NCI-H82 treated with DMSO at 0.1 percent for 48 hours (cell line): ENCODE results near the gene CCDC73.
"Not testable (repeated sequence)": the region's sequence is repeated elsewhere in the genome, so short reads cannot be mapped to it uniquely, and the experiment has no call there.

Experiments used
- DNase-seq: peaks from one replicate; lab custom pipeline; 2025; ENCODE audit not compliant: unreplicated experiment; lab: John Stamatoyannopoulos, UW

CCDC73 gene

DNA sequence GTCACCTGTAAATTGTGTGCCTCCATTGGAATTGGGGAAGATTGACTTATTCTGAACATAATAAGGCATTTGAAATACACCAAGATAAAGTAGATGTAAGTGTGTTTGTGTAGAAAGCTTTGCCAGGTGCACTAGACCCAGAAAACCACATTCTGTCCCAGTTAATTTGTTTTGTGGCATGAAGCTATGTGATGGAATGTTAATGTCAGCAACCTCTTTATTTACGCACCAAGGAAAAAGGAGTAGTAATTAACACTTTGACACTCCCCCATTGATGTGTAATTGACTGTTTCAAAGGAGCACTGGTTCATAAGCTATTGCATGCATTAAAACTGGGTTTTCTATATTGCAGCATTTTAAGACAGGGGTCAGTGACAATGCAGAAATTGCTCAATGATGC, 196.5 kb downstream of the CCDC73 start:
- no peak for DNase-seq

DNA sequence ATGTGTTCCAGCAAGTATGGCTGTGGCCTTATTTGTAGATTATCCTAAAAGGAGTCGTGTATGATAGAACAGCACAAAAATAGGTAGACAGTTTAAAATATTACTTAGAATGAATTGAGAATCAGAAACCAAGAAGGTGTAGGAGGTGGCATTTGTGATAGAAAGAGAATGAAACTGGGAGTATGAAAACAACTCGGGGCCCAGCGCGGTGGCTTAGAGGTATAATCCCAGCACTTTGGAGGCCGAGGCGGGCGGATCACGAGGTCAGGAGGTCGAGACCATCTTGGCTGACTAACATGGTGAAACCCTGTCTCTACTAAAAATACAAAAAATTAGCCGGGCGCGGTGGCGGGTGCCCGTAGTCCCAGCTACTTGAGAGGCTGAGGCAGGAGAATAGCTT, 198.3 kb downstream of the CCDC73 start:
- DNase-seq = not testable (repeated sequence)

DNA sequence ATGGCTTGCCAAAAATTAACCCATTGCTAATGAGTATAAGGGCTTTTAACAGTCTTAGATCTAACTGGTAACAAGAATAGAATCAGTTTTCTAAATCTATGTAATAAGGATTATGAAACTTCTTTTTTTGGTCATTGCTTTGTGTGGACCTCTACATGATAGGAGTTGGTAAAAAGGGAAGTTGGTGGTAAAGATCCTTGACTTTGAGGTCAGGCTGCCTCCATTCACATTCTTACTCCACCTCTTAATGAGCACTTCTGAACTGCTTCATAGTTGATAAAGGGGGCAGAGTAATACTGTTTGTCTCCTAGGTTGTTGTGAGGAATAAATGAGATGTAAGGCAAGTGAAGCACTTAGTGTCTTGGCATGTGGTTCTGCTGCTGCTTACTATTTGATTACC, 200.2 kb downstream of the CCDC73 start:
- no peak for DNase-seq

DNA sequence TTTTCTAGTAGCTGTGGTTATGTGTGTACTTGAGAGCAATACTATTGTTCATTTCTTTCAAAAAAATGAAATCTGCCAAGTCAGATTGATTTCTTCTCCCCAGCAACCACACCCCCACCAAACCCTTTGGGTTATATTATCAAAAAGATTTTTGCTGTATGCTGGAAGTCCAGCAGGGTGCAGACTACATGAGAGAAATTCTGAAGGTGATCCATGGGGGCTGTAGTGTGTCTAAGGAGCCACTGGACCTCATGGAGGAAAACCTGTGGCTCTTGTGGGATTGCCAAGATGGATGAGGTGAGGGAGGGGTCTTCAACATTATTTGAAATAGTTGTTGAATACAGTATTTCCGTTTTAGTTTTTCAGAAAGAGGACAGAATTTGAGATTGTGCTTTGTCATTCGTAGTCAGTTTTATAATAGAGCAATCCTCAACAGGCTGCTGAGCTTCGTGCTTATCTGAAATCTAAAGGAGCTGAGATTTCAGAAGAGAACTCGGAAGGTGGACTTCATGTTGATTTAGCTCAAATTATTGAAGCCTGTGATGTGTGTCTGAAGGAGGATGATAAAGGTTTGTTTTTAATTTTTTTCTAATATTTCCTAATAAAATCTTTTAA, 207.8 kb downstream of the CCDC73 start:
- DNase-seq = no peak

DNA sequence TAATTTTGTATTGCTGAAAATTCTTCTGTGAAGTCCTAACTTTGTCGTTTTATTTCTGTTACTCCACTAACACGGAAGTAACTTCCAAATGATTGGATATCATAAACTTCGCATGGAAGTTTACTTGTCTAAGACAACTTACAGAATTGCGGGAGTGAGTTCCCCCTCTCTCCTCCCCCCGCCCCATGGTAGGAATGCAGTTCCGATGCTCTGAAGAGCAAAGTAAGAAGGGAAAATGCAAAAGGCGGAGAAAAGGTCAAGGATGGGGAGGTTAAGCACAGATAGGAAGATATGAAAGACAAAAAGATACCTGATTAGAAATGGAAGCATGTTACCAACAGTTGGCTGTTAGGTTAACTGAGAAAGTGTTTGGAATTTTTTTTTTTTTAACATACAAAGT, 209.5 kb downstream of the CCDC73 start:
- DNase-seq = no peak

DNA sequence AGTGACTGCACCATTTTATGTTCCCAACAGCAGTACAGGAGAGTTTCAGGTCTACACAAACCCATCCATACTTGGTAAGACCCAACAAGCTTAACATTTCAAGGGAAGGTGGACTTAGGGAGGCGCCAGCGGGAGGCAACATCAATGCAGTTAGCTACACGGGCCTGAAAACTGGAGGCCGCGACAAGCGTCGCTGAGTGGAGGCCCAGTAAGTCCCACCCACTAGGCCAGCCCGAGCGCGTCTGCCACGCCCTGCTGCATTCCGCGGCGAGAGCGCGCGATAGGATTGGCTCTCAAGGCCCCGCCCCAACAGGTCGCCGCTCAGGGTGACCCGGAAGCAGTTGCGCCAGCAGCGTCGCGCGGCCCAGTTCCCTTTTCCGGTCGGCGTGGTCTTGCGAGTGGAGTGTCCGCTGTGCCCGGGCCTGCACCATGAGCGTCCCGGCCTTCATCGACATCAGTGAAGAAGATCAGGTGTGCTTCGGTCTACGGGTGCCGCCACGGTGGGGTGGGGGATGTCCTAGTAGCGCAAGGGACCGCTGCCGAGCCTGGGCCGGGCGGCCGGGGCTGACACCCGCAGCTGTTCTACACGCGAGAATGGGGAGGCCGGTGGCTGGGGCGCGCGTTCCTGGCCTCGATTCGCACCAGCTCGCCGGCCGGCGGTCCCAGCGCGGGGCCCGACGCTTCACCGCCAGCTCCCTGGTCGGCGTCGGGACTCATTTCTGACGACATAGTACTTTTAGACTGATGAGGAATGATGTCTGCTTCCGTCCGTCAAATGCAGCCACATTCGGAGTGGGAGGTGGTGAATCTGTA, 210.8 kb downstream of the CCDC73 start, which contains the start of gene EIF3M:
Gene EIF3M, plus strand, starts transcription at position 373 of the 813 bp plus-strand sequence. Its CDS starts 57 bp downstream, at position 430.
- peak; percentile 74 for DNase-seq

DNA sequence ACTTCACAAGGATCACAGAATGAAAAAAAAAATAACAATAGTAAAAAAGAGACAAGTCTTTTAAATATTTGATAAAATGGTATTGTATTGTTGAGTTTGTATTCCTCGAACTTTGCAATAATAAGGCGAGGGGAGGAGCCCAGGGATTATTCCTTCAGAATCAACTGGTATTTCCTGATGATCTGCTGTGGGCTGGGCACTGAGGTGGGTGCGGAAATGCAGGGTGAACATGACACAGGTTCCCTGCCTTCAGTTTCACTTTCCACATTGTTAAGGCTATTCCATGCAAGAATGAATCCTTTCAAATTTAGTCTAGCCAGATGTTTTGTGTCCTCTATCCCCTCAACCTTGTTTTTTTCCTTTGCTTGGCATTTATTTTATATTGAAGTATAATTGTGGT, 212.9 kb downstream of the CCDC73 start:
- DNase-seq = no peak

DNA sequence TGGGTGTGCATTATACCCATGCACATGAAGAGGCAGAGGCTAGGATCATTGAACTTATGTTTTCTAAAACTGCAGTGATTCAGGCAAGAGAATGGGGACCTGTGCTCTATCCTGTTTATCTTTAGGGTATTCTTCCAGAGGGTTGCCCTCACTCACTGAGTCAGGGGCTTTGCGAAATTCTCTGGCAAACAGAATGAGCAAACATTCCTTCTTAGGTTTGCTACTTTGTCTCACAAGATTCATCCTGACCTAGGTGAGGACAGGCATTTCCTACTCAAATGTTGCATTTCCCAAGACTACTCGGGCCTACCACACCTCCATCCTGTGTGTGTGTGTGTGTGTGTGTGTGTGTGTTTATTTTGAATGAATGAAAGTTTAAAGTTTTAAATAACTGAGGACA, 213.5 kb downstream of the CCDC73 start:
- DNase-seq = no peak

DNA sequence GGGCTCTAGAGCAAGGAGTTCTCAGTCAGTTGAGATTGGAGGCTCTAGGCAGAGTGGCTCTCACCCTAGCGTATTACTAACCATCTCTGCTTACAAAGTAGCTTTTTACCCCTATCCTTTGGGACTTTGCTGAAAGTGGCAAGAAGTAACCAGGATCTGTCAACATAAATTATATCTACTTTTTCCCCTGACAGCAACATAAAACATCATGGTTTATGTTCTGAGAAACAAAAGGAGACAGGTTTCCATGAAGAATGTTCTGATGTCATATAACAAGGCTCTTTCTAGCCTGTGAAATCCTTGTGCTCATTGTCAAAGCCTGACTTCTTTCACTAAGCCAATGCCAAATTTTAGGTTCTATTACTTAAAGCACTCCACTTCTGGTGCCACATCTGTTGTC, 218.0 kb downstream of the CCDC73 start:
- DNase-seq = no peak

DNA sequence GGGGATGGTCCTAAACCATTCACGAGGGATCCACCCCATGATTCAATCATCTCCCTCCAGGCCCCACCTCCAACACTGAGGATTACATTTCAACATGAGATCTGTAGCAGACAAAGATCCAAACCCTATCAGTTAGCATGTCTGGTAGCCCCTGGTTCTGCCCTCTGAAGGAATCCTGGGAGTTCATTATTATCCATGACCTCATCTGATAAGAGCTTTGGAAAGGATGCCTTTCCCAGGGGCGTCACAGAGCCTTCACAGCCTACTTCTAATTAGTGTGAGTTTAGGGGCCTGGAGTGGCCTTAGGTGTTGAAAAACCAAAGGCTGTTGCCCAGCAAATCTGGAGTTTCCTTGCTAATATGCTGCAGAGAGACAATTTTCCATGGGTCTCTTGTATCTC, 219.4 kb downstream of the CCDC73 start:
- DNase-seq = no peak

DNA sequence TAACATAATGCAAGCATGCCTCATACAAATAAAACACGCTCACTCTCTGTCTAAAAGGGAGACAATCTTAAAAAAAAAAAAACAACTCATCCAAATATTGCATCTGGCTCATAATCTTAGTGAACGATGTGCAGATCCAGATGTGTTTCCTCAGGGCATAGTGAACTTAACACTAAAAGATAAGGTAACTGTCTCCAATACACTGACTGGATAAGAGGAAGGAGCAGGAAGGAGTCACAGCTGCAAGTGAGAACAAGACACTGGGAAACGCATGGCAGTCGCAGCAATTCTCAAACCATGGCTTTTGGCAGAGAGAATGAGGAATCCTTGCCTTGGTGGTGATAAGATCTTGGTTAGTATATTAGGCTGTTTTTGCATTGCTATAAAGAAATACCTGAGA, 220.0 kb downstream of the CCDC73 start:
- DNase-seq = no peak

DNA sequence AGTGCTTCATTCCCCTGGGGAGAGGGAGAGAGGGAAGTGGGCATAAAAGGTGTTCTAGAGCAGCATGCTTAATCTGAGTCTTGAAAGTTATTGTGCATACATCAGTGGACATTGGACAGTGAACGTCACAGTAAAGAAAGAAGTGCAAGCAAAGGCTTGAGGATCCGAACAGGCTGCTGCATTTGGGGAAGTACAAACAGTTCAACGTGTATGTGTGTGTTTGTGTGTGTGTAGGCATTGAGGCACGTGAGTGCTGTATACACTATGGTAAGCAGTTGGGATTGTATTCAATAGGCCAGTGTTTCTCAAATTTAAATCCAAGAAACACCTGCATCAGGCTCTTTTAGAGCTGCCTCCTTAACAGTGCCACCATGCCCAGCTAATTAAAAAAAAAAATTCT, 221.2 kb downstream of the CCDC73 start:
- no peak for DNase-seq

DNA sequence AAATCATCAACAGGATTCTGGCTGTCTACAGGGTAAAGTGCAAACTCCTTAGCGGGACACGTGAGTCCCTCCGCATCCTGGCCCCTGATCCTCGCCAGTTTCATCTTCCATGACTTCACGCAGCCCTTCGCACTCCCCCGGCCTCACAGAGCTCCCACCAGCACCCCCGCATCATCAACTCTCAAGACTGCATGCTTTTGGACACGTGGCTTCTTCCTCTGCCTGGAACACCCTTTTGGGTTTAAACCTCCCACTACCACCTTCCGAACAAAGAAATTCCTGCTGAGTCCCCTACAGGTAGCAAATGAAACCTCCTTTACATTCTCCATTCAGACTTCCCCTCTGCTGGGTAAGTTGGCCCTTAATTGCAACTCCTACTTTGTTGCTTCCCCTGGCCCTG, 223.4 kb downstream of the CCDC73 start:
- no peak for DNase-seq

DNA sequence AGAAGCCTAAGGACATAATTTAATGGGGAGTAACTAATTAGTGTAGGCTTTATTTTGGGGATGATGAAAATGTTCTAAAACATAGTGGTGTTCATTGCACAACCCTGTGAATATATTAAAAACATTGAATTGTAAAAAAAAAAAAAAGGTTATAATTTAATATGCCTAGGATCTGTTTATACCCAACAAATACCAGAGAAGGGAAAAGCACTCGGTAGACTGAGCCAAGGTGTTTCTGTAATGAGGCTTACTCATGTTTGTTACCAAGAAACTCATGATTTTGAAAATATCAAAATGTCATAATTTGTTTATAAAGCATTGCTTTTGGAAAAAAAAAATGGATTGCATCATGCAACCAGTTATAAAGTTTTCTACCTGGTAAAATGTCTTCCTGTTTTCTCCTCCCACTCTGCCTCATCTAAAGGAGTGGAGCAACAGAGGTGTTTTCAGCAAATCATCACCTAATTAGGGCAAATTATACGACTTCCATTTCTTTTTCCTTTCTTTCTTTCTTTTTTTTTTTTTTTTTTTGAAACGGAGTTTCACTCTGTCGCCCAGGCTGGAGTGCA, 225.1 kb downstream of the CCDC73 start:
- DNase-seq = no peak

DNA sequence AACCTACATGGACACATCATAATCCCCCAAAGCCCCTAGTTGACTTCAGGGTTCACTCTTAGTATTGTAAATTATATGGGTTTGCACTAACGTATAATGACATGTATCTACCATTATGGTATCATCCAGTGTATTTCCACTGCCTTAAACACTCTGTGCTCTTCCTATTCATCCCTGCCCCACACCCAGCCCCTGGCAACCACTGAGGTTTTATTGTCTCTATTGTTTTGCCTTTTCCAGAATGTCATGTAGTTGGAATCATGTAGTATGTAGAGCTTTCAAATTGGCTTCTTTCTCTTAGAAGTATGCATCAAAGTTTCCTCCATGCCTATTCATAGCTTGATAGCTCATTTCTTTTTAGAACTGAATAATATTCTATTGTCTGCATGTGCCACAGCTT, 227.3 kb downstream of the CCDC73 start:
- no peak for DNase-seq

DNA sequence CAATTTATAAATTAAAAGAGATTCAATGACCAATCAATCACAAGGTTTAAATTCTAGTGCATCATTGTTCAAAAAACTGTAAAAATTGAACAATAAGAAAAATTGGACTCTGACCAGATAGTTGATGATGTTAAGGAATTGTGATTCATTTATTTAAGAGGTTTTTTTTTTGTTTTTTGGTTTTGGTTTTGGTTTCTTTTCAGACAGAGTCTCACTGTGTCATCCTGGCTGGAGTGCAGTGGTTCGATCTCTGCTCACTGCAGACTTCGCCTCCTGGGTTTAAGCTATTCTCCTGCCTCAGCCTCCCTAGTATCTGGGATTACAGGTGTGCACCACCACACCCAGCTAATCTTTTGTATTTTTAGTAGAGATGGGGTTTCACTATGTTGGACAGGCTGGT, 227.9 kb downstream of the CCDC73 start:
- DNase-seq = no peak

DNA sequence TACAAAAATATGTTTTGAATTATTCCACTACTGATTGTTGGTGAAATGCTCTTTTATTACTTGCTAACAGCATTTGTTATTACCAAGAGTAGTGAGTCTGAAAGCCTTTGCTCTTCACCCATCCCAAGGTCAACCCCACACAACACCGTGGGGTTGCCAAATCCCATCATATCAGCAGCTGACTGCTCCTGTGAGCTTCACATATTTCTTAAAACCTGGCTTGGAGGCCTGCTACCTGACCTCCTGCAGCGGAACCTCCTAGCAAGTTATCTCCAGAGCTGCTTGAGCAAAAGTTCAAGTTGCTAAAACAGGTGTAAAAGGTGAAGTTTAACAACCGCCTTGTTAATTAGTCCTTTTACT, 230.9 kb downstream of the CCDC73 start:
- no peak for DNase-seq

DNA sequence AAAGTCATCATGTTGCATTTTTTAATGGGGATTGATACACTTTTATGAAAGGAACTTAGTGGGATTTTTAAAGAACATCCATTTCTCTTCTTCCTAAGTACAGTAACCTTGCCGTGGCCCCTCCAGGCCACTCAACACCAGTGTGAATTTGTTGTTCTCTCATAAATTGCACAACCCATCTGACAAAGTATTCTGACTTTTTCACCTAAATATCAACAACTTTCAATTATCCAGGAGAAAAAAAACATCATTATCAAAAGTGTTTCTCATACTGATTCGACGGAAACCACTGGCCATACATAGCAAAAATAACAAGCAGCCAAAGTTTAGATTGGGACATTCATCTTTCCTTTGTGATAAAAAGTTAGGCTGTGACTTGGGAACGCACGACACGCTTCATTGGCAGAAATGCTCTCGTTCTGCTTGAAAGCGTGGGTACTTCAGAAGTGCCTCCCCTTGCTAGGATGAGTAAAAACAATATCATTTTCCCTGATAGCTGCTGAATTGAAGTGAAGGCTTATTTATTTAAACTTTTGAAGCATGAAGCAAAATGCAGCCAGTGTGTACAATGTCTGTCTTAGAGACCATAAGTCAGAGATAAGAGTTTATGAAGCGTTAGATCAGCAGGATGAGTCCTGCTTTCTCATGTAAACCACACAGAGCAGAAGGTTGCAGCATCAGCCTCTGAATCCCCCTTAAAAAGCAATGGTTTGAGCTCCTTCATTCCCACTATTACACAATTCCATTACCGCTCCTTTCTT, 231.4 kb downstream of the CCDC73 start:
- DNase-seq = no peak

DNA sequence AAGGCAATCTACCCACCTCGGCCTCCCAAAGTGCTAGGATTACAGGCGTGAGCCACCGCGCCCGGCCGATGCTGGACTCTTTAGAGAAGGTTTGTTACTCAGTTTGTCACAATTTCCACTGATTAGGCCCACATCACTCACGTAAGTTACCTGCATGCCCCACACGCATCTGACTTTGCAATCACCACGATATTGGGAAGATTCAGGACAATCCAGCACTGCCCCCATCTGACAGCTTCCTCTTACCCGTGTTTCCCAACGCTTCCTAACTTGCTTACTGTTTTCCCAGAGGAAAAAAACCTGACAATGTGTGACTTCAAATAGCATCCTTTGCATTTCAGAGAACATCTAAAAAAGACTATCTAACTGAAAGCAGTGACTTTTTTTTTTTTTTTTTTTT, 232.6 kb downstream of the CCDC73 start:
- no peak for DNase-seq

DNA sequence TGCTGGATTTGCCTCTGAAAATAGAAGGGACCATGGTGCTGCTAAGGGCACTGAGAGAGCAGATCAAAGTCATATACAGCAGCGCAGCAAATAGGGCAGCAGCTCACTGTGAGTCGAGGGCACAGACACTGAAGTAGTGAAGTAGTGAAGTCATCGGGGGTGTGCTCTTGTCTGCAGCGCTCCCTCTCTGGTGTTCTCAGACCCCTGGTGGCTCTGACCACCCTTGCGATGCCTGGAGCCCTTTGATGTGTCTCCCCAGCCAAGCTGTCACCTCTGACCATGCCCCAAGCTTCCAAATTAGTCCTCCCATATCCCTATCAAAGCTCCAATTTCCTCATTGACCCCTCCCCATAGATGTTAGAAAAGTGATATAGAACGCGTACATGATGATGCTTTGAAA, 238.6 kb downstream of the CCDC73 start:
- DNase-seq = no peak

DNA sequence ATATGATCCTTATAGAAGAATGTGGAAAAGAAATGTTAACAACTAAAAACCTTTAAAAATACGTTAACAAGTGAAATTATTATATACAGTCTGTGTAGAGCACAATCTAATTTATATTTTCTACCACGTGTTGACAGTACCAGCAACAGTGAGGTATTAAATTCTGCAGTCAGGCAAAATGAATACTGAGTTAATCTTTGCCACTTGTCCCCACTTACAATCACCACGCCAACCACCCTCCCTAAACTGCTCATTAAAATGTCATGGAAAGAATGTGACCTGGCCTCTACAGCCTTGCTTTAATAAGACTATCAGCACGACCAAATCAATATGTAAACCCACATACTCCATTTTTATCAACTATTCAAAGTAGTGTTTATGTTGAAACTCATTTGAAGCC, 239.4 kb downstream of the CCDC73 start:
- no peak for DNase-seq
